Measurements from ENCODE around the gene ISY1.
"Not testable (repeated sequence)": the region's sequence is repeated elsewhere in the genome, so short reads cannot be mapped to it uniquely, and the experiment has no call there.

Gene ISY1

DNA sequence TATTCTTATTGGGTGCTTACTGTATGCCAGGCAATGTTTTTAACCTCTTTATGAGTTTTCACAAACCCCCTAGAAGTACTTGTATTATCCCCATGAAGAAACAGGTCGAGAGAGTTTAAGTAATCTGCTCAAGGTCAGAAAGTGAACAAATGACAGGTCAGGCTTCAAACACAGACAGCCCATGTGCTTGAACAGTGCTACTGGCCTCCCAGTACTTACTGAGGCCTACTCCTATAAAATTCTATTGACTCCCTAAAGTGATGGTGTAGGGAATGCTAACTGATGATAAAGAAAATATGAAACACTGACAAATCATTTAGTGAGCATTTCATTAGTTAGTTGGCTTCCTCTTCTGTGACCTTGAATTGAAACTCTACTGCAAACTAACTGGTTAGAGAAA is 27.0 kb upstream of the ISY1 start:
- TF ChIP-seq Cebpa-rat (IDR thresholded peaks at IDR 0.05), result no peak
- Histone ChIP-seq H3K36me3 (no peaks in the 10 kb centered on the region), H3K9ac (peak overlapping the region in 3 of 11 experiments; percentile 2 to 38 (median 30); a peak in 2 of 22 replicates), H3K4me1 (peaks cover 10 to 56% (median 19%) of the 10 kb centered on the region in 10 experiments), H3K4me3 (no peak overlapping the region), H4K20me1 (peaks cover 0 to 7% (median 0%) of the 10 kb centered on the region in 11 experiments; a peak in 7 of 22 replicates), H3K27ac (no peak overlapping the region), H3K9me3 (replicated peaks in 1 of 11) (no peaks in the 10 kb centered on the region), H3K27me3 (no peaks in the 10 kb centered on the region), H3K4me2 (peak overlapping the region in 2 of 11 experiments; percentile 52 to 98; a peak in 1 of 22 replicates)

GRCh38 chr3:129185783-129186182 is 24.9 kb upstream of the ISY1 start:
- Histone ChIP-seq H3K27me3 (no peaks in the 10 kb centered on the region), H3K9me3 (replicated peaks in 1 of 11) (no peaks in the 10 kb centered on the region), H3K9ac (peak overlapping the region in 6 of 11 experiments; percentile 99 to 100 (median 100); a peak in 4 of 22 replicates), H3K4me3 (peak overlapping the region in 1 of 10 experiments; percentile 98; a peak in 1 of 20 replicates), H3K27ac (peak overlapping the region in 1 of 11 experiments; percentile 97; a peak in 1 of 22 replicates), H4K20me1 (peaks cover 16 to 27% (median 20%) of the 10 kb centered on the region in 11 experiments), H3K4me2 (peak overlapping the region in 7 of 11 experiments; percentile 83 to 98 (median 91); a peak in 13 of 22 replicates), H3K36me3 (peaks cover 6 to 18% (median 8%) of the 10 kb centered on the region in 11 experiments; a peak in 16 of 22 replicates), H3K4me1 (peaks cover 21 to 63% (median 31%) of the 10 kb centered on the region in 10 experiments)
- no peak for TF ChIP-seq Cebpa-rat (IDR thresholded peaks at IDR 0.05)

GRCh38 chr3:129184784-129185542 is 24.1 kb upstream of the ISY1 start:
- Histone ChIP-seq H3K4me2 (peak overlapping the region; percentile 83 to 98 (median 90)), H3K4me3 (peak overlapping the region; percentile 89 to 100 (median 98)), H3K4me1 (peaks cover 28 to 66% (median 38%) of the 10 kb centered on the region in 10 experiments), H3K36me3 (peaks cover 12 to 26% (median 15%) of the 10 kb centered on the region in 11 experiments; a peak in 19 of 22 replicates), H4K20me1 (peaks cover 25 to 35% (median 29%) of the 10 kb centered on the region in 11 experiments), H3K27ac (peak overlapping the region; percentile 97 to 100 (median 100)), H3K9ac (peak overlapping the region; percentile 99 to 100 (median 100))
- not testable (repeated sequence) for H3K9me3 ChIP-seq (replicated peaks in 1 of 11); H3K27me3 ChIP-seq

- H3K4me3 ChIP-seq, result peak overlapping the region; percentile 89 to 100 (median 98)
- no peak for TF ChIP-seq Cebpa-rat (IDR thresholded peaks at IDR 0.05)
Measured at GRCh38 chr3:129184396-129184657, 23.5 kb upstream of the ISY1 start.

DNA sequence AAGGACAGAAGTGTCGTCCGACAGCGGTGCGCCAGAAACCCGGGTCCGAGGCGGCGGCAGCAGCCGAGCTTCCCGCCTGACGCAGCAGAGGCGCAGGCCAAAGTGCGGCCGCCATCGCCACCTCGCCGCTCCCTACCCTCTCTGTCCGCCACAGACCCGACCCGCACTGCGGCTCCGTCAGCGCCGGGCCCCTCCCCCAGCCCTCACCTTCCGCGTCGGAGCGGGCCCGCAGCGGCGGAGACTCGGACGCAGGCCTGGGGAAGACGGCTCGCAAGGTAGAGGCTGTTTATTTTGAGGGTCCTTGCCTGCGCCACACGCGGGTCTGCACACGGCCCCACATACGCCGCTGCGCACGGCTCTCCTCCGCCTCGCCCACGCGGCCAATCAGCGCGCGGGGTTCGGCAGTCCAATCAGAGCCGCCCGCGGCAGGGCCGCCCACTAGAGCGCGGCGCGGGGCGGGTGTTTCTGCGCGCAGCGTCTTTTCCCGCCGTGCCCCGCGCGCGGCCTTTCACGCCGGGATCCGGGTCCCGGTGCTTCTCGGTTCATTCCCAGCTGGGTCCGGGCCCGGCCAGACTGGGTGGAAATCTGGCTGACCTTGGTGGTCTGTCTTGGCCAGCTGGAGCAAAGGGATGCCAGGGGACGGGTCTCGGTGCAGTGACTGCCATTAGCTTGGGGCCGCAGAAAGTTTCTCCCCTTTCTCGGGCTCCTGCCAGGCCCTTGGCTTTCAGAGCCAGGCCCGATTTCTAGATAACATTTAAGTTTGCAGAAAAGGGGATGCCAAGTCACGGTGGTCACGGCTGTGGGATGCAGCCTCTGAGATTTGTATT is 22.9 kb upstream of the ISY1 start, which contains the start of gene CNBP:
Gene CNBP (minus strand): TSS at position 328 of the 827 bp plus-strand sequence. CDS start 12,139 bp downstream, outside the sequence.
- Histone ChIP-seq H3K27me3 (no peaks in the 10 kb centered on the region), H3K4me1 (peaks cover 39 to 67% (median 49%) of the 10 kb centered on the region in 10 experiments), H3K36me3 (peaks cover 23 to 38% (median 26%) of the 10 kb centered on the region in 11 experiments), H3K9me3 (replicated peaks in 1 of 11) (no peaks in the 10 kb centered on the region), H3K4me3 (peak within 1 kb of the TSS; percentile 89 to 100 (median 98)), H3K4me2 (peak within 1 kb of the TSS; percentile 84 to 98 (median 91)), H4K20me1 (peaks cover 36 to 47% (median 40%) of the 10 kb centered on the region in 11 experiments), H3K9ac (peak within 1 kb of the TSS; percentile 99 to 100 (median 100)), H3K27ac (peak within 1 kb of the TSS; percentile 97 to 100 (median 100))
- TF ChIP-seq Cebpa-rat (IDR thresholded peaks at IDR 0.05), result no peak

More at GRCh38 chr3:129184396-129184657, 23.5 kb upstream of the ISY1 start:
- Histone ChIP-seq H3K4me1 (peaks cover 34 to 66% (median 44%) of the 10 kb centered on the region in 10 experiments), H3K36me3 (peaks cover 18 to 32% (median 20%) of the 10 kb centered on the region in 11 experiments; a peak in 21 of 22 replicates), H3K4me2 (peak overlapping the region; percentile 83 to 98 (median 90)), H3K9ac (peak overlapping the region; percentile 99 to 100 (median 100)), H3K27me3 (no peaks in the 10 kb centered on the region), H3K9me3 (replicated peaks in 1 of 11) (no peaks in the 10 kb centered on the region), H4K20me1 (peaks cover 31 to 42% (median 35%) of the 10 kb centered on the region in 11 experiments), H3K27ac (peak overlapping the region; percentile 97 to 100 (median 100))

DNA sequence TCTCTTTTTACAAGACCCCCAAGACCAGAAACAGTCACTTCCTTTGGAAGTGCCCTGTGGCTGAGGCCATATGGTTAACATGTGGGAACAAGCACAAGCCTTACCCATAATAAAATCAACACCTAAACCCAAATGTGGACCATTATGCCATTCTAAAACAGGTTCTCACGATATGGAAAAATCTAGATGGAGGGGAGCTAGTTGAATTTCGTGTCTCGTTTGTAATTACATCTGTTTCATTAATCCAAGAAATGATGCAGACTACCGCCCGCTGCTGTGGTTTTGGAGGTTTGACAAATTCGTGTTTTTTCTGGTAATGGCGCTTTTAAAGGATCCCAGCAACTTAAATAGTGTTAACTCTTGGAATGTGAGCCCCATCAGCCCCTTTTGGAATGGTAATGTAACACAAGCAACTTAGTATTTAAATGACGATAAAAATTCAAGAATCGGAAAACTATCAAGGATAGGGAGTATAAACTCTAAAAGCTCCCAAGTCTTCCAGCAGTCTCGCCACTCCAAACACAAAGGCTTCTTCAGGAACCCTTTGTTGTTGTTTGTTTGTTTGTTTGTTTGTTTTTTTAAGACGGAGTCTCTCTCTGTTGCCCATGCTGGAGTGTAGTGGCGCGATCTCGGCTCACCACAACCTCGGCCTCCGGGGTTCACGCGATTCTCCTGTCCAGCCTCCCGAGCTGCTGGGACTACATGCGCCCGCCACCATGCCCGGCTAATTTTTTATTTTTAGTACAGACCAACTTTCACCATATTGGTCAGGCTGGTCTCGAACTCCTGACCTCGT is 21.7 kb upstream of the ISY1 start:
- peaks cover 48 to 59% (median 52%) of the 10 kb centered on the region in 11 experiments for H4K20me1 ChIP-seq
- no peaks in the 10 kb centered on the region for H3K9me3 ChIP-seq (replicated peaks in 1 of 11)
- H3K36me3 ChIP-seq, result peaks cover 34 to 50% (median 38%) of the 10 kb centered on the region in 11 experiments
- peak overlapping the region; percentile 97 to 100 (median 100) for H3K27ac ChIP-seq
- peaks cover 46 to 70% (median 58%) of the 10 kb centered on the region in 10 experiments for H3K4me1 ChIP-seq
- TF ChIP-seq Cebpa-rat (IDR thresholded peaks at IDR 0.05), result no peak
- no peaks in the 10 kb centered on the region for H3K27me3 ChIP-seq
- peak overlapping the region; percentile 72 to 96 (median 88) for H3K4me2 ChIP-seq
- peak overlapping the region; percentile 99 to 100 (median 100) for H3K9ac ChIP-seq
- H3K4me3 ChIP-seq, result peak overlapping the region; percentile 89 to 100 (median 98)

GRCh38 chr3:129181819-129182218 is 21.0 kb upstream of the ISY1 start:
- peak overlapping the region; percentile 89 to 100 (median 98) for H3K4me3 ChIP-seq
- H3K4me2 ChIP-seq, result peak overlapping the region; percentile 72 to 96 (median 88)
- TF ChIP-seq Cebpa-rat (IDR thresholded peaks at IDR 0.05), result no peak
- H3K9ac ChIP-seq, result peak overlapping the region; percentile 99 to 100 (median 100)
- no peaks in the 10 kb centered on the region for H3K9me3 ChIP-seq (replicated peaks in 1 of 11)
- peaks cover 50 to 70% (median 60%) of the 10 kb centered on the region in 10 experiments for H3K4me1 ChIP-seq
- H3K36me3 ChIP-seq, result peaks cover 42 to 57% (median 45%) of the 10 kb centered on the region in 11 experiments
- peak overlapping the region; percentile 97 to 100 (median 100) for H3K27ac ChIP-seq
- H4K20me1 ChIP-seq, result peaks cover 56 to 67% (median 60%) of the 10 kb centered on the region in 11 experiments
- no peaks in the 10 kb centered on the region for H3K27me3 ChIP-seq

DNA sequence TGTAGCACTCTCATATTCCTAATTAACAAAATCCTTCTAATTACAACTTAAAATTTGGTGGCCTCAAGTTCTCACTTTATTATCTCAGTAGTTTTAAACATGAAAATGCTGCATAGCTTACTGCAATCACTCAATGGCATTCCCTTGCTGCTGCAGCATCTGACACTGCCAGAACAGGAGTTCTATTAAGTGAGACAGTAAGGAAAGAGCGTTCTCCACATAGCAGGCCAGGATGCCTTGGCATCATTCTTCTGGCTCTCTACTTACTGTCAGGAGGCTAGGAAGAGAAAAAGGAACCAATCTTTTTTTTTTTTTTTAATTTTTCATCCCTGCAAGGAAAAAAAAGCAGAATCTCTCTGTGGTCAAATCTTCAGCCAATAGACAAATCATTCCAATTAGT is 19.6 kb upstream of the ISY1 start:
- Histone ChIP-seq H3K27ac (peak overlapping the region in 4 of 11 experiments; percentile 97 to 100 (median 99); a peak in 2 of 22 replicates), H3K4me3 (peak overlapping the region in 9 of 10 experiments; percentile 89 to 100 (median 99); a peak in 14 of 20 replicates), H3K36me3 (peaks cover 55 to 71% (median 59%) of the 10 kb centered on the region in 11 experiments), H3K4me1 (peaks cover 51 to 70% (median 61%) of the 10 kb centered on the region in 10 experiments), H4K20me1 (peaks cover 70 to 80% (median 74%) of the 10 kb centered on the region in 11 experiments), H3K4me2 (peak overlapping the region; percentile 72 to 96 (median 88)), H3K9ac (peak overlapping the region; percentile 99 to 100 (median 100); a peak in 20 of 22 replicates), H3K9me3 (replicated peaks in 1 of 11) (no peaks in the 10 kb centered on the region), H3K27me3 (no peaks in the 10 kb centered on the region)
- TF ChIP-seq Cebpa-rat (IDR thresholded peaks at IDR 0.05), result no peak
